ENCODE data around the gene VAC14.

The VAC14 gene

DNA sequence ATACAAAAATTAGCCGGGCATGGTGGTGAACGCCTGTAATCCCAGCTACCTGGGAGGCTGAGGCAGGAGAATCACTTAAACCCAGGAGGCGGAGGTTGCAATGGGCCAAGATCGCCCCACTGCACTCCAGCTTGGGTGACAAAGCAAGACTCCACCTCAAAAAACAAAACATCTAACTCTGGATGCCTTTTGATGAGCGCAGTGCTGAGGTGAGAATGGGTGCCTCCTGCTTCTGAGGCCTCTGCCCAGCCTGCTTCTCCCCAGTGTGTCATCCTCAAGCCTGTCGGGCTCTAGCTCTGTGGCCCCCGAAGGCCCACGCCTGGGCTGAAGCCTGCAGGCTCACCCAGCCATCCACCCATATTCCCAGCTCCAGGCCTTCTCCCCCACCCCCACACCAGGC lies 104.6 kb downstream of the VAC14 start:
- DNase-seq (ENCODE audit: extremely low read depth, insufficient read length): no peak
- Histone ChIP-seq H3K27me3 (replicated peaks; ENCODE audit: control insufficient read depth, insufficient read depth, low read length) (no peaks in the 10 kb centered on the region), H3K36me3 (ENCODE audit: control insufficient read depth, insufficient read depth, low read length) (peaks cover 11% of the 10 kb centered on the region), H3K4me3 (replicated peaks; ENCODE audit: low read depth, low read length) (no peak overlapping the region)
- TF ChIP-seq CTCF (IDR thresholded peaks at IDR 0.05; ENCODE audit: insufficient read depth, low read length, poor library complexity, severe bottlenecking): no peak

GRCh38 chr16:70695331-70696070 lies 105.5 kb downstream of the VAC14 start:
- H3K27me3 ChIP-seq (replicated peaks; ENCODE audit: control insufficient read depth, insufficient read depth, low read length): no peaks in the 10 kb centered on the region
- no peak for TF ChIP-seq CTCF (IDR thresholded peaks at IDR 0.05; ENCODE audit: insufficient read depth, low read length, poor library complexity, severe bottlenecking)
- no peak overlapping the region for H3K4me3 ChIP-seq (replicated peaks; ENCODE audit: low read depth, low read length)
- peaks cover 11% of the 10 kb centered on the region for H3K36me3 ChIP-seq (ENCODE audit: control insufficient read depth, insufficient read depth, low read length)
- DNase-seq (ENCODE audit: extremely low read depth, insufficient read length): no peak

DNA sequence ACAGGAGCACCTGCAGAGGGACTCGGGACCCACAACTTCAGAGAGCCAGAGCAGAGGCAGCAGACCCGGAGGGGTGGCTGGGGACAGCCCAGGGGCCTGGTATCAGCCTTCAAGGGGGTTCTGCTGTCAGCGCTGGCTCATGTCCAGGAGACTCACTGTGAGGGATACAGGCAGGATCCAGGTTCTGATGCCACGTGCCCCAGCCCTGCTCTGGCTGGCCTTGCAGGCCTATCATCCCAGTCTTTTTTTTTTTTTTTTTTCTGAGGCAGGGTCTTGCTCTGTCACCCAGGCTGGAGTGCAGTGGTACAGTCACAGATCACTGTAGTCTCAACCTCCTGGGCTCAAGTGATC lies 106.1 kb downstream of the VAC14 start:
- TF ChIP-seq CTCF (IDR thresholded peaks at IDR 0.05; ENCODE audit: insufficient read depth, low read length, poor library complexity, severe bottlenecking): no peak
- Histone ChIP-seq H3K36me3 (ENCODE audit: control insufficient read depth, insufficient read depth, low read length) (peaks cover 11% of the 10 kb centered on the region), H3K27me3 (replicated peaks; ENCODE audit: control insufficient read depth, insufficient read depth, low read length) (no peaks in the 10 kb centered on the region), H3K4me3 (replicated peaks; ENCODE audit: low read depth, low read length) (no peak overlapping the region)
- no peak for DNase-seq (ENCODE audit: extremely low read depth, insufficient read length)

DNA sequence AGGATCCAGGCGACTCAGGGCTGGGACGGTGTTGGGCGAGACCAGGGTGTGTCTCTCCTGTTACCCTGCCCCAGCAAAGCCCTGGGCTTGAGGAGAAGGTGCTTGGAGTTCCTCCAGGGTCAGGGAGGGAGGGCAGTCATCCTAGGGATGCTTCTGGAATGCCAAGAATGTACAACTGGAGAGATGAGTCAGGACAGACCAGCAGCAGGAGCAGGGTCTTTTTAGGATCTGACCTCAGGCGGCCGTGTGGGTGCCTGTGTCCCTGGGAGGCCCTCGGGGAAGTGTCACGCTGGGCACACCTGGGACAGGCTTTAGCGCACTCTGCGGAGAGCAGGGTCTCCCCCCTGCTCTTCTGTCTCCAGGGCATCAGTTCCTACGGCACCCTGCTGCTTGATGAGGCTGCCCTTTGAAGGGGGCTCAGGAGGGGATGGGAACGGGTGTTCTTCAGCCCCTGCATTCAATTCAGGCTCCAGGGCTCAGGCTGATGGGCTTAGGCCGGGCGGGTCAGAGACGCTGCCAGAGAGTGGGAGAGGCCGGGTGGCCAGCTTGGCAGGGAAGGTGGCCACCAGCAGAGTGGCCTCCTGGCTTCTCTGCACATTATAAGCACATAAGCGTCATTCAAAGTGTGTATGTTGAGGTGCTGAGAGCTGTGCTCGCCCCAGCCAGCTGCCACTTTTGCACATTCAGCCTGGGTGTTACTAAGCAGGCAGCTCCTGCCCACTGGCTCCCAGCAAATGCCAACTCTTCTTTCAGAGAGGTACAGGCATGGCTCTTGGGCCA lies 106.7 kb downstream of the VAC14 start:
- Histone ChIP-seq H3K27me3 (replicated peaks; ENCODE audit: control insufficient read depth, insufficient read depth, low read length) (no peaks in the 10 kb centered on the region), H3K36me3 (ENCODE audit: control insufficient read depth, insufficient read depth, low read length) (peaks cover 8% of the 10 kb centered on the region), H3K4me3 (replicated peaks; ENCODE audit: low read depth, low read length) (no peak overlapping the region)
- no peak for DNase-seq (ENCODE audit: extremely low read depth, insufficient read length)
- no peak for TF ChIP-seq CTCF (IDR thresholded peaks at IDR 0.05; ENCODE audit: insufficient read depth, low read length, poor library complexity, severe bottlenecking)

- Histone ChIP-seq H3K27me3 (replicated peaks; ENCODE audit: control insufficient read depth, insufficient read depth, low read length) (no peaks in the 10 kb centered on the region), H3K36me3 (ENCODE audit: control insufficient read depth, insufficient read depth, low read length) (peaks cover 3% of the 10 kb centered on the region), H3K4me3 (replicated peaks; ENCODE audit: low read depth, low read length) (no peak overlapping the region)
- no peak for TF ChIP-seq CTCF (IDR thresholded peaks at IDR 0.05; ENCODE audit: insufficient read depth, low read length, poor library complexity, severe bottlenecking)
- DNase-seq (ENCODE audit: extremely low read depth, insufficient read length): no peak
Measured at GRCh38 chr16:70692873-70693671, 107.9 kb downstream of the VAC14 start.

Data from GM06990 (cell line).